Vagina (tissue), 2 donors: ENCODE data around the gene DMD. TPM values are rescaled to one million over a fixed set of nuclear protein-coding genes. Genes with fewer than 3 reads are reported as not detected.

ENCODE experiments used
- DNase-seq, 2 donors: peaks; one replicate each; pipeline ENCODE4 v3.0.0-alpha.2; 2017; ENCODE audit errors: extremely low spot score in 2 of 2
- H3K27ac ChIP-seq: fragments of 200-600 bp; sonication (generic); one replicate; pipeline ENCODE4 v1.5.1; 2019
- H3K27me3 ChIP-seq: fragments of 200-600 bp; sonication (generic); one replicate; pipeline ENCODE4 v1.5.1; 2019
- H3K36me3 ChIP-seq, 2 donors: fragments of 200-600 bp; sonication (generic); one replicate each; pipeline ENCODE4 v1.5.1; 2017 to 2019
- H3K4me1 ChIP-seq: fragments of 200-600 bp; sonication (generic); one replicate; pipeline ENCODE4 v1.5.1; 2019
- H3K4me3 ChIP-seq, 2 donors: fragments of 200-600 bp; sonication (generic); 1 replicate in 1 of 2; 2 replicates in 1 of 2; pipeline ENCODE4 v1.5.1; 2016 to 2019
- H3K9me3 ChIP-seq: fragments of 200-600 bp; sonication (generic); one replicate; pipeline ENCODE4 v1.5.1; 2019
- POLR2A ChIP-seq, 2 donors: fragments of 450-650 bp; IDR thresholded peaks; one replicate each; pipeline ENCODE4 v1.6.1; 2017; ENCODE audit warnings: antibody characterized with exemption in 2 of 2, mild to moderate bottlenecking in 2 of 2, moderate library complexity in 2 of 2
- POLR2AphosphoS5 ChIP-seq, 2 donors: sonication (generic); formaldehyde crosslinking; IDR thresholded peaks; one replicate each; pipeline ENCODE4 v1.9.0; 2017; ENCODE audit warnings: antibody characterized with exemption in 2 of 2, mild to moderate bottlenecking in 2 of 2, low read depth in 1 of 2; ENCODE audit not compliant: insufficient read depth in 1 of 2
- intact Hi-C: fragments of 100-400 bp; cut with DNase I; formaldehyde crosslinking; loops from one replicate; pipeline ENCODE4 v1.15.1; 2023
- total RNA-seq: library from RNA; depleted of rRNA; stranded (reverse); fragments of >200 nt; gene quantifications from one replicate; pipeline ENCODE4 v1.2.3, GENCODE V29; 2016
- TF ChIP-seq, protein P1 (sequence below), 3 experiments: fragments of 450-650 bp in 2 of 3; fragments of 200-600 bp in 1 of 3; sonication (generic) in 1 of 3; IDR thresholded peaks; one replicate each; pipeline ENCODE4 v1.5.1; 2017 to 2019; ENCODE audit warnings: antibody characterized with exemption in 3 of 3, mild to moderate bottlenecking in 2 of 3, moderate library complexity in 2 of 3

Gene DMD
- total RNA-seq, 1 donor from 2014 or later: 25.8 TPM

DNA sequence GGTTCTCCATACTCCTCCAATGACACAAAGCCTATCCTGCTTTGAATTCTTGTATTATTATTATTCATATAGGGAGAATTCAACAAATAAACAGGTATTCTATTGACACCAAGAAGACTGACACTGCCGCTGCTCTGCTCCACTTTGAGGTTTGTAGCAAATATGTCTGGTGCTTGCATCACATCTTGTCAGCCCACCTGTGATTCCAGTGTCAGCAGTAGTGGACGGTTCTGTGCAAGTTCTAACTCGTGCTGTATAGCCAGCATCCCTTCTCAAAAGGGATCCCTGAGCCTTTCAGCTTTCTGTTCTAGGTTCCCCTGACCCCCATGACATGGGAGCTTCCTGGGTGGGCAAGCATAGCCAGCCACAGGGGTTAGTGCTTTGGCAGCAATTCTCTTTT is 1843.5 kb downstream of the DMD start:
- no peaks in the 10 kb centered on the region for H3K4me1 ChIP-seq
- H3K27ac ChIP-seq: no peak overlapping the region
- H3K36me3 ChIP-seq: no peaks in the 10 kb centered on the region
- no peaks in the 10 kb centered on the region for H3K27me3 ChIP-seq
- TF ChIP-seq, protein P1, sequence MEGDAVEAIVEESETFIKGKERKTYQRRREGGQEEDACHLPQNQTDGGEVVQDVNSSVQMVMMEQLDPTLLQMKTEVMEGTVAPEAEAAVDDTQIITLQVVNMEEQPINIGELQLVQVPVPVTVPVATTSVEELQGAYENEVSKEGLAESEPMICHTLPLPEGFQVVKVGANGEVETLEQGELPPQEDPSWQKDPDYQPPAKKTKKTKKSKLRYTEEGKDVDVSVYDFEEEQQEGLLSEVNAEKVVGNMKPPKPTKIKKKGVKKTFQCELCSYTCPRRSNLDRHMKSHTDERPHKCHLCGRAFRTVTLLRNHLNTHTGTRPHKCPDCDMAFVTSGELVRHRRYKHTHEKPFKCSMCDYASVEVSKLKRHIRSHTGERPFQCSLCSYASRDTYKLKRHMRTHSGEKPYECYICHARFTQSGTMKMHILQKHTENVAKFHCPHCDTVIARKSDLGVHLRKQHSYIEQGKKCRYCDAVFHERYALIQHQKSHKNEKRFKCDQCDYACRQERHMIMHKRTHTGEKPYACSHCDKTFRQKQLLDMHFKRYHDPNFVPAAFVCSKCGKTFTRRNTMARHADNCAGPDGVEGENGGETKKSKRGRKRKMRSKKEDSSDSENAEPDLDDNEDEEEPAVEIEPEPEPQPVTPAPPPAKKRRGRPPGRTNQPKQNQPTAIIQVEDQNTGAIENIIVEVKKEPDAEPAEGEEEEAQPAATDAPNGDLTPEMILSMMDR (IDR thresholded peaks at IDR 0.05): no peak
- no peak for TF ChIP-seq POLR2A (IDR thresholded peaks at IDR 0.05)
- DNase-seq: no peak
- intact Hi-C loops: no loop called here
- H3K9me3 ChIP-seq: no peaks in the 10 kb centered on the region
- no peak overlapping the region for H3K4me3 ChIP-seq

DNA sequence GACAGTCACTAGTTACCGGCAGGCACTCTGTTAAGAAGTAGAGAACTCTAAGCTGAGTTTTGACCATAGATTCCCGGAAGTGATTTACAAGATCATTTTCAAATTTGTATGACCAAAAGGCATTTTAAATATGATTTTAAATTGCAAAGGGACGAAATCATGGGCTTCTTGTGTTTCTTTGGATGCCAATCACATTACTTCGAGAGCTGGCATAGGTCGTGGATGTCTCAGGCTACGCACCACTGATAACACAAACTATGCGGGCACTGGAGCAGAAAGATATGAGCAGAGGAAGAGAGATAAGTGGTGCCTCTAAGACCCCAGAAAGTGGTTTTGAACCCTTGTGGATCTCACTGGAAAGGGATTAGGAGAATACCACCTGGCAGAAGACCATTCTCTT is 1845.3 kb downstream of the DMD start:
- intact Hi-C loops: no loop called here
- H3K4me3 ChIP-seq: no peak overlapping the region
- H3K27ac ChIP-seq: no peak overlapping the region
- TF ChIP-seq POLR2AphosphoS5 (IDR thresholded peaks at IDR 0.05; ENCODE audit: insufficient read depth in 1 of 2, low read depth in 1 of 2) (no peak), POLR2A (IDR thresholded peaks at IDR 0.05) (no peak)
- TF ChIP-seq, protein P1 (IDR thresholded peaks at IDR 0.05): no peak
- H3K9me3 ChIP-seq: no peaks in the 10 kb centered on the region
- no peak for DNase-seq
- no peaks in the 10 kb centered on the region for H3K4me1 ChIP-seq
- no peaks in the 10 kb centered on the region for H3K27me3 ChIP-seq
- H3K36me3 ChIP-seq: no peaks in the 10 kb centered on the region

DNA sequence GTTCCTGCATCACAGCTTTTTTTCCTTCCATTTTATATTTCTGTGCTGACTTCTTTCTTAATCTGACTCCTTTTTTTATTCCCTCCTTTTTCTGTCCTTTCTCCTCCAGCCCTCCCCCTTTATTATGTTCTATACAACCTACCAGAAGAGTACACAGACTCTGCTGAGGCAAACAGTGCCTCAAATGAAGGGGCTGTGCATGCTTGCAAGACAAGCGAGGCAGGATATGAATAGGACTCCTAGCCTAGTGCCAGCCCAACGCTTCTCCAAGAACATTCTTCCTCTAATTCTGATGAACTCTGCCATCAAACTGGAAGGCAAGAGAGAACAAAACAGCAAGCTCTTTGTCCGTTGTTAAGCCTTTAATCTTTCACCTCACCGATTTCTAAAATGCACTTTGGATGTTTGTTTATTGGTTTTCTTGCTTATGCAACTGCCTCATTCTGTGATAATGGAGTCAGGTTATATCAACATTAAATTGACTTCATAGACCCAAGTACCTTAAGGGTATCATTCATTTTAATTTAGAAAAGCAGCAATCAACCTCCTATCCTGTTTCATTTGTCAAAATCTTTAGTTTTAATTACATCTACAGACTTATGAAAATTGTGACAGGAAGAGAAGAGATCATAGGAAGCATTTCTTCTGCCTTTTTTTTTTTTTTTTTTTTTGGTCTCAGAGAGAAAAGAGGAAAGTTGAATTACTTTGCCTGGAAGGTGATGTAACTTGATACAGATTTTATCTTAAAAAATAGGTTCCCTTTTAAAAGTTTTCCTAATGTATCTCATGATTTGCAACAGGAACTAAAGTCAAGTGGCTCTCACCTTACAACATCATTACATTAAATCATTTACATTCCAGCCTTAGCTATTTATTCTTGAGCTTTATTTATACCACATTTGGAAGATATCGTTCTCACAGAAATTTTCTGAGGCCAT is 1854.8 kb downstream of the DMD start:
- Histone ChIP-seq H3K4me1 (no peaks in the 10 kb centered on the region), H3K9me3 (no peaks in the 10 kb centered on the region), H3K36me3 (no peaks in the 10 kb centered on the region), H3K27me3 (no peaks in the 10 kb centered on the region), H3K27ac (no peak overlapping the region), H3K4me3 (no peak overlapping the region)
- DNase-seq: no peak
- TF ChIP-seq POLR2AphosphoS5 (IDR thresholded peaks at IDR 0.05; ENCODE audit: insufficient read depth in 1 of 2, low read depth in 1 of 2) (no peak), POLR2A (IDR thresholded peaks at IDR 0.05) (no peak)
- TF ChIP-seq, protein P1 (IDR thresholded peaks at IDR 0.05): no peak
- intact Hi-C loops: no loop called here

DNA sequence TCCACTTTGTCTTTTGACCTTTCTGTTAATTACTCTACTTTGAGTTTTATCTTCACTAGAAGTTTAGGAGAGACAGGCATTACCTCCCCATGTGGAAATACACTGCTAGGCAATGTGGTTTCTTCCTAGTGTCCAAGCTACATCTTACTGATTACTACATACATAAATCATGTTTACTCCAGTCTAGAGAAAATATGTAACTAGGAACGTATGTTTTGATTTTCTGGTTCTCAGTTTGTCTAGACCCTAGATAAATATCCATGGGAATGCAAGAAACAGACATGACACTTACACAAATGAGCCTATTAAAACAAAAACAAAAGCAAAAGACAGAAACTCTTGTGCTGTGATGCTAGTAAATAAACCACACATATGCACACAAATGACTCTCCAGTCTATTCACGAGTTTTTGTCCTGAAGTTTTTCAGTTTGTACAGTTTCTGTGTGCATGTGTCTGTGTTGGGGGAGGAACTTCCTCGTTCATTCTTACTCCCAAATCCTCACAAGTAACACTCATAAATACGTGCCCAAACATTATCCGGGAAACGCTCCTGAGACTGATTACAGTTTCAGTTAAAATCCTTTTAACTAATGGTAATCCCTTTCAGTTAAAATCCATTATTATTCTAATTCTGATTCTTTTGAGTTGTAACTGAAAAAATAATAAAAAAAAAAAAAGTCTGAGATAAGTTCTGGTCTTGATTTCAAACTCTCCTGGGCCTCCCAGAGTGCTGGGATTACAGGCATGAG is 1856.0 kb downstream of the DMD start:
- H3K4me1 ChIP-seq: no peaks in the 10 kb centered on the region
- H3K4me3 ChIP-seq: no peak overlapping the region
- H3K27ac ChIP-seq: no peak overlapping the region
- TF ChIP-seq POLR2AphosphoS5 (IDR thresholded peaks at IDR 0.05; ENCODE audit: insufficient read depth in 1 of 2, low read depth in 1 of 2): no peak
- TF ChIP-seq, protein P1 (IDR thresholded peaks at IDR 0.05): no peak
- TF ChIP-seq POLR2A (IDR thresholded peaks at IDR 0.05): no peak
- DNase-seq: no peak
- no peaks in the 10 kb centered on the region for H3K27me3 ChIP-seq
- intact Hi-C loops: no loop called here
- H3K36me3 ChIP-seq: no peaks in the 10 kb centered on the region
- no peaks in the 10 kb centered on the region for H3K9me3 ChIP-seq
